Measurements from ENCODE around the gene SEMA3B.
"Not testable (repeated sequence)": the region's sequence is repeated elsewhere in the genome, so short reads cannot be mapped to it uniquely, and the experiment has no call there.

DNA sequence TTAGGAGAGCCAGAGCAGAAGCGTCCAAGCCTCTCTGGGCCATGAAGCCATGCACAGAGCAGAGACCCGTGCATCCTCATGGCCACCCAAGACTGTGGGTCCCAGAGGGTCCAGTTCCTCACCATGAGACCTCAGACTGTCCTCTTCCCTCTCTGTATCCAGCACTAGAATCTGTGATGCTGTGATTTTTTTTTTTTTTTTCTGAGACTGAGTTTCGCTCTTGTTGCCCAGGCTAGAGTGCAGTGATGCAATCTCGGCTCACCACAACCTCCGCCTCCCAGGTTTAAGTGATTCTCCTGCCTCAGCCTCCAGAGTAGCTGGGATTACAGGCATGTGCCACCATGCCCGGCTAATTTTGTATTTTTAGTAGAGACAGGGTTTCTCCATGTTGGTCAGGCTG, 24.1 kb upstream of the SEMA3B start:
- TF ChIP-seq, protein P1, sequence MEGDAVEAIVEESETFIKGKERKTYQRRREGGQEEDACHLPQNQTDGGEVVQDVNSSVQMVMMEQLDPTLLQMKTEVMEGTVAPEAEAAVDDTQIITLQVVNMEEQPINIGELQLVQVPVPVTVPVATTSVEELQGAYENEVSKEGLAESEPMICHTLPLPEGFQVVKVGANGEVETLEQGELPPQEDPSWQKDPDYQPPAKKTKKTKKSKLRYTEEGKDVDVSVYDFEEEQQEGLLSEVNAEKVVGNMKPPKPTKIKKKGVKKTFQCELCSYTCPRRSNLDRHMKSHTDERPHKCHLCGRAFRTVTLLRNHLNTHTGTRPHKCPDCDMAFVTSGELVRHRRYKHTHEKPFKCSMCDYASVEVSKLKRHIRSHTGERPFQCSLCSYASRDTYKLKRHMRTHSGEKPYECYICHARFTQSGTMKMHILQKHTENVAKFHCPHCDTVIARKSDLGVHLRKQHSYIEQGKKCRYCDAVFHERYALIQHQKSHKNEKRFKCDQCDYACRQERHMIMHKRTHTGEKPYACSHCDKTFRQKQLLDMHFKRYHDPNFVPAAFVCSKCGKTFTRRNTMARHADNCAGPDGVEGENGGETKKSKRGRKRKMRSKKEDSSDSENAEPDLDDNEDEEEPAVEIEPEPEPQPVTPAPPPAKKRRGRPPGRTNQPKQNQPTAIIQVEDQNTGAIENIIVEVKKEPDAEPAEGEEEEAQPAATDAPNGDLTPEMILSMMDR (IDR thresholded peaks at IDR 0.05): not testable (repeated sequence)
- not testable (repeated sequence) for TF ChIP-seq POLR2A, POLR2AphosphoS5, EP300 (IDR thresholded peaks at IDR 0.05)

Data from upper lobe of left lung (tissue), 4 donors.